Stimulated activated CD8-positive, alpha-beta memory T cell treated with anti-CD3 and anti-CD28 coated beads, Interleukin-15, amount 100 ng/mL, for 24 hours (primary cell): ENCODE results near the gene CLK2.
"Not testable (repeated sequence)": the region's sequence is repeated elsewhere in the genome, so short reads cannot be mapped to it uniquely, and the experiment has no call there.

ENCODE experiments used
- DNase-seq: peaks from one replicate; pipeline ENCODE4 v3.0.0-alpha.2; 2020; ENCODE audit warnings: low read depth

The CLK2 gene

GRCh38 chr1:155266553-155266952, 6.8 kb downstream of the CLK2 start:
- no peak for DNase-seq

- no peak for DNase-seq
Measured at GRCh38 chr1:155263067-155263466, 10.2 kb downstream of the CLK2 start.

- DNase-seq: peak; percentile 67
Measured at GRCh38 chr1:155261852-155262673, 11.2 kb downstream of the CLK2 start, which contains the start of gene SCAMP3. Gene SCAMP3, minus strand, starts transcription at chr1:155262360. Its CDS starts 209 bp downstream, at chr1:155262151.

GRCh38 chr1:155261493-155261851, 11.8 kb downstream of the CLK2 start:
- DNase-seq: no peak

- DNase-seq: no peak
Measured at GRCh38 chr1:155260276-155260675, 13.0 kb downstream of the CLK2 start.

GRCh38 chr1:155256058-155256852, 17.0 kb downstream of the CLK2 start:
- no peak for DNase-seq

GRCh38 chr1:155255243-155256007, 17.9 kb downstream of the CLK2 start, which contains the start of gene ENTREP3:
Gene ENTREP3, minus strand, starts transcription at chr1:155255483. Its CDS starts 606 bp downstream, at chr1:155254877.
- no peak for DNase-seq

GRCh38 chr1:155254714-155255242, 18.5 kb downstream of the CLK2 start:
- no peak for DNase-seq

- no peak for DNase-seq
Measured at GRCh38 chr1:155254228-155254713, 19.0 kb downstream of the CLK2 start.

GRCh38 chr1:155253797-155254196, 19.5 kb downstream of the CLK2 start:
- DNase-seq: no peak

- no peak for DNase-seq
Measured at GRCh38 chr1:155253208-155253607, 20.1 kb downstream of the CLK2 start.

GRCh38 chr1:155251566-155251965, 21.7 kb downstream of the CLK2 start:
- no peak for DNase-seq

- DNase-seq: peak; percentile 98
Measured at GRCh38 chr1:155250633-155251449, 22.5 kb downstream of the CLK2 start.

GRCh38 chr1:155250246-155250632, 23.1 kb downstream of the CLK2 start:
- DNase-seq: no peak

- DNase-seq: no peak
Measured at GRCh38 chr1:155247667-155248553, 25.4 kb downstream of the CLK2 start.

- not testable (repeated sequence) for DNase-seq
Measured at GRCh38 chr1:155246796-155247195, 26.5 kb downstream of the CLK2 start.

GRCh38 chr1:155245163-155245524, 28.2 kb downstream of the CLK2 start:
- no peak for DNase-seq

GRCh38 chr1:155244368-155245162, 28.7 kb downstream of the CLK2 start:
- peak; percentile 69 for DNase-seq

- no peak for DNase-seq
Measured at GRCh38 chr1:155242805-155243358, 30.4 kb downstream of the CLK2 start.
